HepG2 (cell line): ENCODE measurements around the gene IFIT2. TPM values are rescaled to one million over a fixed set of nuclear protein-coding genes. Genes with fewer than 3 reads are reported as not detected.

Experiments used
- HMG20A ChIP-seq: IDR thresholded peaks from 2 replicates; pipeline ENCODE4 v1.6.1; 2016; ENCODE audit warnings: borderline replicate concordance
- IRF2 ChIP-seq: IDR thresholded peaks from 2 replicates; pipeline ENCODE4 v1.6.1; 2018; ENCODE audit warnings: missing genetic modification reagents, missing compliant biosample characterization
- PAXIP1 ChIP-seq: sonication (generic); formaldehyde crosslinking; conservative IDR thresholded peaks from 2 replicates; pipeline ENCODE4 v1.4.0; 2020; ENCODE audit warnings: mild to moderate bottlenecking, missing genetic modification reagents, moderate library complexity
- RARA ChIP-seq: IDR thresholded peaks from 2 replicates; pipeline ENCODE4 v1.6.1; 2016; ENCODE audit warnings: missing genetic modification reagents, missing compliant biosample characterization
- TBX3 ChIP-seq: fragments of 450-650 bp; IDR thresholded peaks from 2 replicates; pipeline ENCODE4 v1.6.1; 2017; ENCODE audit warnings: antibody characterized with exemption, mild to moderate bottlenecking, inconsistent platforms, borderline replicate concordance
- TFE3 ChIP-seq: IDR thresholded peaks from 2 replicates; pipeline ENCODE4 v1.6.1; 2016
- ZNF619 ChIP-seq: sonication (generic); formaldehyde crosslinking; IDR thresholded peaks from 2 replicates; pipeline ENCODE4 v1.4.0; 2020; ENCODE audit warnings: mild to moderate bottlenecking, missing genetic modification reagents
- polyA plus RNA-seq, 8 experiments: library from polyadenylated mRNA; depleted of rRNA in 3 of 8; stranded (reverse) in 7 of 8; unstranded in 1 of 8; fragments of >200 nt; fragmentation: Illumina TruSeq in 4 of 8; extraction: Trizol in 4 of 8; gene quantifications; 2 replicates each; pipeline versions ENCODE4 v1.2.1 to v1.2.3, GENCODE V29; 2011 to 2016; ENCODE audit warnings: low read depth in 4 of 8, missing spikeins in 1 of 8, mixed read lengths in 1 of 8; ENCODE audit not compliant: insufficient read depth in 1 of 8
- total RNA-seq, 5 experiments: library from RNA; depleted of rRNA; stranded (reverse); fragments of >200 nt; fragmentation: Illumina TruSeq; extraction: Trizol; gene quantifications; 2 replicates each; pipeline ENCODE4 v1.2.3, GENCODE V29; 2016; ENCODE audit warnings: low read depth in 1 of 5
- TF ChIP-seq, protein P1 (sequence below): sonication (generic); formaldehyde crosslinking; IDR thresholded peaks from 2 replicates; pipeline ENCODE4 v1.4.0; 2020; ENCODE audit warnings: missing genetic modification reagents, borderline replicate concordance

The IFIT2 gene
- total and polyA plus RNA-seq, 2 of the 13 experiments (the other 11 are each of a cell fraction or from before 2014, with no cell fraction given) = 0.04 to 0.15 TPM

- TF ChIP-seq, protein P1, sequence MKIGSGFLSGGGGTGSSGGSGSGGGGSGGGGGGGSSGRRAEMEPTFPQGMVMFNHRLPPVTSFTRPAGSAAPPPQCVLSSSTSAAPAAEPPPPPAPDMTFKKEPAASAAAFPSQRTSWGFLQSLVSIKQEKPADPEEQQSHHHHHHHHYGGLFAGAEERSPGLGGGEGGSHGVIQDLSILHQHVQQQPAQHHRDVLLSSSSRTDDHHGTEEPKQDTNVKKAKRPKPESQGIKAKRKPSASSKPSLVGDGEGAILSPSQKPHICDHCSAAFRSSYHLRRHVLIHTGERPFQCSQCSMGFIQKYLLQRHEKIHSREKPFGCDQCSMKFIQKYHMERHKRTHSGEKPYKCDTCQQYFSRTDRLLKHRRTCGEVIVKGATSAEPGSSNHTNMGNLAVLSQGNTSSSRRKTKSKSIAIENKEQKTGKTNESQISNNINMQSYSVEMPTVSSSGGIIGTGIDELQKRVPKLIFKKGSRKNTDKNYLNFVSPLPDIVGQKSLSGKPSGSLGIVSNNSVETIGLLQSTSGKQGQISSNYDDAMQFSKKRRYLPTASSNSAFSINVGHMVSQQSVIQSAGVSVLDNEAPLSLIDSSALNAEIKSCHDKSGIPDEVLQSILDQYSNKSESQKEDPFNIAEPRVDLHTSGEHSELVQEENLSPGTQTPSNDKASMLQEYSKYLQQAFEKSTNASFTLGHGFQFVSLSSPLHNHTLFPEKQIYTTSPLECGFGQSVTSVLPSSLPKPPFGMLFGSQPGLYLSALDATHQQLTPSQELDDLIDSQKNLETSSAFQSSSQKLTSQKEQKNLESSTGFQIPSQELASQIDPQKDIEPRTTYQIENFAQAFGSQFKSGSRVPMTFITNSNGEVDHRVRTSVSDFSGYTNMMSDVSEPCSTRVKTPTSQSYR = no peak
- TF ChIP-seq IRF2 (CRISPR knock-in tag) = 0 out of 2 replicates have a peak, but pooled peaks have one; percentile 21
- TF ChIP-seq RARA (CRISPR knock-in tag) = peak; percentile 43; the same call in 1 of the 2 replicates
- TF ChIP-seq HMG20A (CRISPR knock-in tag) = peak; percentile 71; the same call in 1 of the 2 replicates
- peak; percentile 75; the same call in 1 of the 2 replicates for TF ChIP-seq TBX3
- TF ChIP-seq PAXIP1 (CRISPR knock-in tag) = peak; percentile 52
- TF ChIP-seq TFE3 = peak; percentile 86
- no peak for TF ChIP-seq ZNF619 (CRISPR knock-in tag)
Observed at GRCh38 chr10:89278034-89278535, 23.8 kb upstream of the IFIT2 start (continued).
